HUES48 (cell line): ENCODE measurements around the gene OSBPL2.

Experiments
- H3K27ac ChIP-seq: one replicate; pipeline ENCODE4 v1.7.0; 2013; ENCODE audit warnings: low read depth, low read length, inconsistent platforms
- H3K27me3 ChIP-seq: 2 replicates; pipeline ENCODE4 v1.6.1; 2013; ENCODE audit warnings: mild to moderate bottlenecking, low read length; ENCODE audit not compliant: control insufficient read depth, insufficient read depth
- H3K36me3 ChIP-seq: 2 replicates; pipeline ENCODE4 v1.6.1; 2013; ENCODE audit warnings: low read length; ENCODE audit not compliant: control insufficient read depth, insufficient read depth
- H3K4me1 ChIP-seq: 2 replicates; pipeline ENCODE4 v1.6.1; 2013; ENCODE audit warnings: mild to moderate bottlenecking, low read length; ENCODE audit not compliant: control insufficient read depth, insufficient read depth
- H3K4me3 ChIP-seq: 2 replicates; pipeline ENCODE4 v1.5.1; 2013; ENCODE audit warnings: mild to moderate bottlenecking, low read depth, low read length
- H3K9ac ChIP-seq: 2 replicates; pipeline ENCODE4 v1.6.1; 2013; ENCODE audit warnings: mild to moderate bottlenecking, low read depth, low read length, moderate library complexity
- H3K9me3 ChIP-seq: 2 replicates; pipeline ENCODE4 v1.6.1; 2013; ENCODE audit warnings: low read length; ENCODE audit not compliant: control insufficient read depth, insufficient read depth

The OSBPL2 gene

GRCh38 chr20:62276439-62276838 lies 38.1 kb downstream of the OSBPL2 start:
- no peak overlapping the region for H3K4me3 ChIP-seq
- H3K27ac ChIP-seq = no peak overlapping the region
- no peaks in the 10 kb centered on the region for H3K27me3 ChIP-seq
- no peaks in the 10 kb centered on the region for H3K9me3 ChIP-seq
- no peaks in the 10 kb centered on the region for H3K4me1 ChIP-seq
- peaks cover 70% of the 10 kb centered on the region for H3K36me3 ChIP-seq
- no peak overlapping the region for H3K9ac ChIP-seq

GRCh38 chr20:62277253-62277652 lies 38.9 kb downstream of the OSBPL2 start:
- H3K27ac ChIP-seq = no peak overlapping the region
- peaks cover 71% of the 10 kb centered on the region for H3K36me3 ChIP-seq
- no peak overlapping the region for H3K9ac ChIP-seq
- no peaks in the 10 kb centered on the region for H3K9me3 ChIP-seq
- H3K4me3 ChIP-seq = no peak overlapping the region
- H3K4me1 ChIP-seq = no peaks in the 10 kb centered on the region
- H3K27me3 ChIP-seq = no peaks in the 10 kb centered on the region

GRCh38 chr20:62280303-62280702 lies 42.0 kb downstream of the OSBPL2 start:
- peaks cover 72% of the 10 kb centered on the region for H3K36me3 ChIP-seq
- H3K9me3 ChIP-seq = no peaks in the 10 kb centered on the region
- no peak overlapping the region for H3K4me3 ChIP-seq
- H3K27me3 ChIP-seq = no peaks in the 10 kb centered on the region
- H3K4me1 ChIP-seq = no peaks in the 10 kb centered on the region
- no peak overlapping the region for H3K9ac ChIP-seq
- H3K27ac ChIP-seq = no peak overlapping the region

GRCh38 chr20:62281161-62281933 lies 43.0 kb downstream of the OSBPL2 start:
- no peaks in the 10 kb centered on the region for H3K27me3 ChIP-seq
- peaks cover 77% of the 10 kb centered on the region for H3K36me3 ChIP-seq
- H3K4me3 ChIP-seq = no peak overlapping the region
- no peaks in the 10 kb centered on the region for H3K9me3 ChIP-seq
- H3K9ac ChIP-seq = no peak overlapping the region
- no peaks in the 10 kb centered on the region for H3K4me1 ChIP-seq
- no peak overlapping the region for H3K27ac ChIP-seq

GRCh38 chr20:62282103-62282502 lies 43.8 kb downstream of the OSBPL2 start:
- no peak overlapping the region for H3K9ac ChIP-seq

GRCh38 chr20:62282877-62283503 lies 44.7 kb downstream of the OSBPL2 start:
- no peak overlapping the region for H3K9ac ChIP-seq
- H3K4me3 ChIP-seq = no peak overlapping the region
- no peak overlapping the region for H3K27ac ChIP-seq
- no peaks in the 10 kb centered on the region for H3K27me3 ChIP-seq
- no peaks in the 10 kb centered on the region for H3K4me1 ChIP-seq
- no peaks in the 10 kb centered on the region for H3K9me3 ChIP-seq
- peaks cover 79% of the 10 kb centered on the region for H3K36me3 ChIP-seq

More at GRCh38 chr20:62282103-62282502, 43.8 kb downstream of the OSBPL2 start:
- no peaks in the 10 kb centered on the region for H3K9me3 ChIP-seq
- no peaks in the 10 kb centered on the region for H3K27me3 ChIP-seq
- no peak overlapping the region for H3K4me3 ChIP-seq
- no peaks in the 10 kb centered on the region for H3K4me1 ChIP-seq
- H3K27ac ChIP-seq = no peak overlapping the region
- H3K36me3 ChIP-seq = peaks cover 81% of the 10 kb centered on the region

- H3K4me1 ChIP-seq = no peaks in the 10 kb centered on the region
- H3K9ac ChIP-seq = no peak overlapping the region
- H3K36me3 ChIP-seq = peaks cover 83% of the 10 kb centered on the region
- H3K27ac ChIP-seq = no peak overlapping the region
- H3K9me3 ChIP-seq = no peaks in the 10 kb centered on the region
- H3K27me3 ChIP-seq = no peaks in the 10 kb centered on the region
- no peak overlapping the region for H3K4me3 ChIP-seq
These were observed 46.1 kb downstream of the OSBPL2 start for GRCh38 chr20:62284448-62284847.

- Histone ChIP-seq H3K36me3 (peaks cover 80% of the 10 kb centered on the region), H3K9me3 (no peaks in the 10 kb centered on the region), H3K4me1 (no peaks in the 10 kb centered on the region), H3K27ac (no peak overlapping the region), H3K4me3 (no peak overlapping the region), H3K9ac (no peak overlapping the region), H3K27me3 (no peaks in the 10 kb centered on the region)
These were observed 46.8 kb downstream of the OSBPL2 start for GRCh38 chr20:62285151-62285550.

- Histone ChIP-seq H3K9me3 (no peaks in the 10 kb centered on the region), H3K4me1 (no peaks in the 10 kb centered on the region), H3K4me3 (no peak overlapping the region), H3K36me3 (peaks cover 74% of the 10 kb centered on the region), H3K27me3 (no peaks in the 10 kb centered on the region), H3K9ac (no peak overlapping the region), H3K27ac (no peak overlapping the region)
These were observed 47.4 kb downstream of the OSBPL2 start for GRCh38 chr20:62285722-62286121.

- Histone ChIP-seq H3K9ac (no peak overlapping the region), H3K36me3 (peaks cover 72% of the 10 kb centered on the region), H3K27ac (no peak overlapping the region), H3K4me1 (no peaks in the 10 kb centered on the region), H3K27me3 (no peaks in the 10 kb centered on the region), H3K4me3 (no peak overlapping the region), H3K9me3 (no peaks in the 10 kb centered on the region)
These were observed 48.3 kb downstream of the OSBPL2 start for GRCh38 chr20:62286493-62287064.

- Histone ChIP-seq H3K27me3 (no peaks in the 10 kb centered on the region), H3K9ac (no peak overlapping the region), H3K36me3 (peaks cover 72% of the 10 kb centered on the region), H3K4me1 (no peaks in the 10 kb centered on the region), H3K27ac (no peak overlapping the region), H3K4me3 (no peak overlapping the region), H3K9me3 (no peaks in the 10 kb centered on the region)
These were observed 48.8 kb downstream of the OSBPL2 start for GRCh38 chr20:62287129-62287528.
